PFSK-1 (cell line): ENCODE data around the gene OSER1.

ENCODE experiments used
- FOXP2 ChIP-seq: optimal IDR thresholded peaks from 2 replicates; pipeline ENCODE3; 2011; ENCODE audit warnings: borderline replicate concordance, control low read depth, inconsistent platforms; ENCODE audit not compliant: insufficient read depth; ENCODE audit errors: extremely low read length, extremely low read depth
- POLR2AphosphoS5 ChIP-seq: IDR thresholded peaks from 2 replicates; pipeline ENCODE4 v1.6.1; 2012; ENCODE audit warnings: low read depth, mild to moderate bottlenecking, control low read depth, low read length, moderate library complexity
- SIN3A ChIP-seq: IDR thresholded peaks from 2 replicates; pipeline ENCODE4 v1.6.1; 2012; ENCODE audit warnings: mild to moderate bottlenecking, low read length, moderate library complexity, borderline replicate concordance; ENCODE audit not compliant: insufficient read depth
- TAF1 ChIP-seq: IDR thresholded peaks from 2 replicates; pipeline ENCODE4 v1.6.1; 2012; ENCODE audit warnings: low read length, control low read depth, borderline replicate concordance; ENCODE audit not compliant: insufficient read depth
- TF ChIP-seq, protein P1 (sequence below), 2 experiments: IDR thresholded peaks; 2 replicates each; pipeline versions ENCODE4 v1.6.1 to v1.8.0; 2011 to 2012; ENCODE audit warnings: low read depth in 2 of 2, low read length in 2 of 2, control low read depth in 1 of 2, inconsistent platforms in 1 of 2, mild to moderate bottlenecking in 1 of 2, moderate library complexity in 1 of 2; ENCODE audit not compliant: insufficient read depth in 1 of 2

The OSER1 gene

DNA sequence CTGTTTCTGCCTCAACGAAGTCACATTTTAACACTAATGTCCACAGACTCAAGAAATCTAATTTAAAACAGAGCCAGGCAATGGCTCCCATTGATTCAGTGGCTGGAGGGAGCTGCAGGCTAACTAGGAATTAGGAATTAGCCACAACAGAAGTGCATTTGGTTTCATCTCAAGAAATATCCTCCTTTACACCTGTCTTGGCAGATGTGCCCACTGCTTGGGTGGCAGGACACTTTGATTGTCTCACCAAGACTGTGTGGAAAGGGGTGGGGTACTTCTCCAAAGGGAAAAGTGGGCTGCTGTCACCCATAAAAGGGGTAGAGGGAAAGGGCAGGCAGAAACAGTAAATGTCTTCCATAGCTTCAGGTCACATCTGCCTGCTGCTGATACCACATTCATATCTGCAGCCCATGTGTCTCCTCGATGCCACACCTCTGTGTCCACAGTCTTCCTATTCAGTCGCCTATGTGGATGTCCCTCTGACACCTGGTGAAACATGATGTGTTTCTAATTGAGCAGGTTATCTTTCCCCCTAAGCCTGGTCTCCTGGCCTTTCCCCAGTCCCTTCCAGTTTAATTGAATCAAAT, 10.9 kb upstream of the OSER1 start:
- TF ChIP-seq POLR2AphosphoS5, result no peak
- TF ChIP-seq, protein P1, sequence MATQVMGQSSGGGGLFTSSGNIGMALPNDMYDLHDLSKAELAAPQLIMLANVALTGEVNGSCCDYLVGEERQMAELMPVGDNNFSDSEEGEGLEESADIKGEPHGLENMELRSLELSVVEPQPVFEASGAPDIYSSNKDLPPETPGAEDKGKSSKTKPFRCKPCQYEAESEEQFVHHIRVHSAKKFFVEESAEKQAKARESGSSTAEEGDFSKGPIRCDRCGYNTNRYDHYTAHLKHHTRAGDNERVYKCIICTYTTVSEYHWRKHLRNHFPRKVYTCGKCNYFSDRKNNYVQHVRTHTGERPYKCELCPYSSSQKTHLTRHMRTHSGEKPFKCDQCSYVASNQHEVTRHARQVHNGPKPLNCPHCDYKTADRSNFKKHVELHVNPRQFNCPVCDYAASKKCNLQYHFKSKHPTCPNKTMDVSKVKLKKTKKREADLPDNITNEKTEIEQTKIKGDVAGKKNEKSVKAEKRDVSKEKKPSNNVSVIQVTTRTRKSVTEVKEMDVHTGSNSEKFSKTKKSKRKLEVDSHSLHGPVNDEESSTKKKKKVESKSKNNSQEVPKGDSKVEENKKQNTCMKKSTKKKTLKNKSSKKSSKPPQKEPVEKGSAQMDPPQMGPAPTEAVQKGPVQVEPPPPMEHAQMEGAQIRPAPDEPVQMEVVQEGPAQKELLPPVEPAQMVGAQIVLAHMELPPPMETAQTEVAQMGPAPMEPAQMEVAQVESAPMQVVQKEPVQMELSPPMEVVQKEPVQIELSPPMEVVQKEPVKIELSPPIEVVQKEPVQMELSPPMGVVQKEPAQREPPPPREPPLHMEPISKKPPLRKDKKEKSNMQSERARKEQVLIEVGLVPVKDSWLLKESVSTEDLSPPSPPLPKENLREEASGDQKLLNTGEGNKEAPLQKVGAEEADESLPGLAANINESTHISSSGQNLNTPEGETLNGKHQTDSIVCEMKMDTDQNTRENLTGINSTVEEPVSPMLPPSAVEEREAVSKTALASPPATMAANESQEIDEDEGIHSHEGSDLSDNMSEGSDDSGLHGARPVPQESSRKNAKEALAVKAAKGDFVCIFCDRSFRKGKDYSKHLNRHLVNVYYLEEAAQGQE (IDR thresholded peaks at IDR 0.05; ENCODE audit: insufficient read depth in 1 of 2, low read depth in 2 of 2, low read length in 2 of 2), result no peak
- no peak for TF ChIP-seq SIN3A
- no peak for TF ChIP-seq FOXP2
- no peak for TF ChIP-seq TAF1

DNA sequence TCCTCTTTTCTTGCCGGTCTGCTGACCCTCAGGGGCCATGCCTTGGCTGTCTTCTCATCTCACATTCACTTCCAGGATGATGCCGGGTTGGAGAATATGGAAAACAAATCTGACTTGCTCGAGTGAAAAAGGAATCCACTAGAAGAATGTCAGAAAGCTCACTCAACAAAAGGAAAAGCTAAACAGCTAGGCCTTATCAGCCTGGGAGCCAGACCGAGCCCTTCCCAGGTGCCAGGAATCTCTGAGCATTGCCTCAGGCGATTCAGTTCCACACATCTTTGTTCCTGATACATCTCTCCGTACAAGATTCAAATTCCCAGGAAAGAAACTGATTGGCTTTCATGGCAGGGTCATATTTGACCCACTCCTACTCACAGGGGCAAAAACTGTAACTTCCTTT, 9.2 kb upstream of the OSER1 start:
- TF ChIP-seq, protein P1 (IDR thresholded peaks at IDR 0.05; ENCODE audit: insufficient read depth in 1 of 2, low read depth in 2 of 2, low read length in 2 of 2), result no peak

- TF ChIP-seq, protein P1 (IDR thresholded peaks at IDR 0.05; ENCODE audit: insufficient read depth in 1 of 2, low read depth in 2 of 2, low read length in 2 of 2), result no peak
- TF ChIP-seq TAF1 (no peak), FOXP2 (no peak), POLR2AphosphoS5 (no peak), SIN3A (no peak)
Measured at GRCh38 chr20:44219170-44219730, 8.7 kb upstream of the OSER1 start.

GRCh38 chr20:44218446-44218845, 7.9 kb upstream of the OSER1 start:
- no peak for TF ChIP-seq FOXP2
- TF ChIP-seq, protein P1 (IDR thresholded peaks at IDR 0.05; ENCODE audit: insufficient read depth in 1 of 2, low read depth in 2 of 2, low read length in 2 of 2), result no peak
- TF ChIP-seq TAF1, result no peak
- TF ChIP-seq SIN3A, result no peak
- TF ChIP-seq POLR2AphosphoS5, result no peak
